Neural crest cell (in vitro differentiated cells): Measurements from ENCODE around the gene AGAP3. TPM values are rescaled to one million over a fixed set of nuclear protein-coding genes. Genes with fewer than 3 reads are reported as not detected.
"Not testable (repeated sequence)": the region's sequence is repeated elsewhere in the genome, so short reads cannot be mapped to it uniquely, and the experiment has no call there.

ENCODE experiments used
- DNase-seq: peaks from one replicate; pipeline ENCODE4 v3.0.0; 2021; ENCODE audit warnings: low read depth, mixed read lengths, low spot score
- H3K27ac Mint-ChIP-seq: one replicate; pipeline ENCODE4 v1.8.0; 2021; ENCODE audit warnings: mild to moderate bottlenecking, mixed read lengths; ENCODE audit not compliant: unreplicated experiment
- H3K27me3 Mint-ChIP-seq: 2 replicates; pipeline ENCODE4 v1.8.0; 2021; ENCODE audit warnings: low read depth, mild to moderate bottlenecking, mixed read lengths
- H3K36me3 Mint-ChIP-seq: 2 replicates; pipeline ENCODE4 v1.8.0; 2021; ENCODE audit warnings: low read depth, mild to moderate bottlenecking, mixed read lengths
- H3K4me1 Mint-ChIP-seq: 2 replicates; pipeline ENCODE4 v1.8.0; 2021; ENCODE audit warnings: mixed read lengths
- H3K4me3 Mint-ChIP-seq: one replicate; pipeline ENCODE4 v1.8.0; 2021; ENCODE audit warnings: mild to moderate bottlenecking, mixed read lengths
- H3K9me3 Mint-ChIP-seq: 2 replicates; pipeline ENCODE4 v1.8.0; 2021; ENCODE audit warnings: mixed read lengths
- long read RNA-seq: library from polyadenylated mRNA; unstranded; transcript quantifications from one replicate; pipeline ENCODE4 v2.0.0, GENCODE V29; 2020
- total RNA-seq: library from RNA; stranded (reverse); gene quantifications from 2 replicates; pipeline ENCODE4 v1.2.1, GENCODE V29; 2021
- TF ChIP-seq, protein P1 (sequence below): fragments of 200-600 bp; sonication (generic); conservative IDR thresholded peaks from 2 replicates; pipeline ENCODE4 v1.5.0; 2021; ENCODE audit warnings: antibody characterized with exemption, mild to moderate bottlenecking

The AGAP3 gene
- 128 and 139 TPM in 2 replicates for total RNA-seq
- long read RNA-seq, partial matches to known transcripts = 4 of 4 reads
- long read RNA-seq, other reads (novel, unspliced or antisense) = 0 of 4 reads

DNA sequence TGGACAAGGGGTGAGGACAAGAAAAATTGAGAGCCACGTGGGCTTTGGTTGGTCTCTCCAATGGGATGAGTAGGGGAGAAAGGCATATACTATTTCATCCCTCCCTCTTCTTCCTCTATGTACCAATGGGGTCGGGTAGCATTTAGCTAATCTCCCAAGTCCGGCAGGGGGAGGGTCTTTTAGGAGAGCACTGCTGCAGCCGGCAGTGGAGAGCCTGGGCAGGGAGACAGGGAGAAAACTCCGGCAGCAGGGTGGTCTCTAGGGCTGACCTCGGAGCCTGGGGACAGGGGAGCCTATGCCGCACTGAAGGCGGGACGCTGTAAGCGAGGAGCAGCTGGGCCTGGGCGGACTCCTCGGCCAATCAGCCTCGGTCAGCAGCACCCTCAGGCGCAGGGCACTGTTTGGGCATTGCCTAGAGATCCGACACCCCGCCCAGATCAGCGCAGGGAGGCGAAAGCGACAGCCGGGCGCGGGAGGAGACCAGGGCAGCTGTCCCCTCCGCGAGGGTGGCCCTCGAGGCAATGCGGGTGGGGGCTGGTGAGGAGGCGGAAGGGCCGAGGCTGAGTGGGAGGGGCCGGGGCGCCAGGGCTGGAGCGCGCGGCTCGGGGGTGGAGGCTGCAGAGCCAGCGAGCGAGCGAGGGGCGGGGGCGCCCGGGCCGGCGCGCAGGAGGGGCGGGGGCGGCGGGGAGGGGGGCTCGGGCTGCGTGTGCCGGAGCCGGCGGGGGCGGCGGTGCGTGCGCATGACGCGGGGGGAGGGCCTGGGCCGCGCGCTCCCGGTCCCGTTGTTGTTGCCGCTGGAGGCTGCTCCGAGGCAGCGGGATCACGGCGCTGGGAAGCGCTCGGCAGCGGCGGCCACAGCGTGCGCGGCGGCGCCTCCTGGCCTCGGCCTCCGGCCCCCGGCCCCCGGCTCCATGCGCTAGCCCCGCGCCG, at the start of gene AGAP3:
Gene AGAP3, plus strand, starts transcription at position 785 of the 930 bp plus-strand sequence. CDS start 267 bp downstream, outside the sequence.
- peaks cover 3% of the 10 kb centered on the region for H3K27me3 Mint-ChIP-seq
- peak; percentile 81 for DNase-seq
- H3K4me1 Mint-ChIP-seq = peaks cover 35% of the 10 kb centered on the region
- no peaks in the 10 kb centered on the region for H3K36me3 Mint-ChIP-seq
- H3K27ac Mint-ChIP-seq = peak within 1 kb of the TSS; percentile 92
- peak within 1 kb of the TSS; percentile 98 for H3K4me3 Mint-ChIP-seq
- no peaks in the 10 kb centered on the region for H3K9me3 Mint-ChIP-seq
- TF ChIP-seq, protein P1, sequence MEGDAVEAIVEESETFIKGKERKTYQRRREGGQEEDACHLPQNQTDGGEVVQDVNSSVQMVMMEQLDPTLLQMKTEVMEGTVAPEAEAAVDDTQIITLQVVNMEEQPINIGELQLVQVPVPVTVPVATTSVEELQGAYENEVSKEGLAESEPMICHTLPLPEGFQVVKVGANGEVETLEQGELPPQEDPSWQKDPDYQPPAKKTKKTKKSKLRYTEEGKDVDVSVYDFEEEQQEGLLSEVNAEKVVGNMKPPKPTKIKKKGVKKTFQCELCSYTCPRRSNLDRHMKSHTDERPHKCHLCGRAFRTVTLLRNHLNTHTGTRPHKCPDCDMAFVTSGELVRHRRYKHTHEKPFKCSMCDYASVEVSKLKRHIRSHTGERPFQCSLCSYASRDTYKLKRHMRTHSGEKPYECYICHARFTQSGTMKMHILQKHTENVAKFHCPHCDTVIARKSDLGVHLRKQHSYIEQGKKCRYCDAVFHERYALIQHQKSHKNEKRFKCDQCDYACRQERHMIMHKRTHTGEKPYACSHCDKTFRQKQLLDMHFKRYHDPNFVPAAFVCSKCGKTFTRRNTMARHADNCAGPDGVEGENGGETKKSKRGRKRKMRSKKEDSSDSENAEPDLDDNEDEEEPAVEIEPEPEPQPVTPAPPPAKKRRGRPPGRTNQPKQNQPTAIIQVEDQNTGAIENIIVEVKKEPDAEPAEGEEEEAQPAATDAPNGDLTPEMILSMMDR = no peak

DNA sequence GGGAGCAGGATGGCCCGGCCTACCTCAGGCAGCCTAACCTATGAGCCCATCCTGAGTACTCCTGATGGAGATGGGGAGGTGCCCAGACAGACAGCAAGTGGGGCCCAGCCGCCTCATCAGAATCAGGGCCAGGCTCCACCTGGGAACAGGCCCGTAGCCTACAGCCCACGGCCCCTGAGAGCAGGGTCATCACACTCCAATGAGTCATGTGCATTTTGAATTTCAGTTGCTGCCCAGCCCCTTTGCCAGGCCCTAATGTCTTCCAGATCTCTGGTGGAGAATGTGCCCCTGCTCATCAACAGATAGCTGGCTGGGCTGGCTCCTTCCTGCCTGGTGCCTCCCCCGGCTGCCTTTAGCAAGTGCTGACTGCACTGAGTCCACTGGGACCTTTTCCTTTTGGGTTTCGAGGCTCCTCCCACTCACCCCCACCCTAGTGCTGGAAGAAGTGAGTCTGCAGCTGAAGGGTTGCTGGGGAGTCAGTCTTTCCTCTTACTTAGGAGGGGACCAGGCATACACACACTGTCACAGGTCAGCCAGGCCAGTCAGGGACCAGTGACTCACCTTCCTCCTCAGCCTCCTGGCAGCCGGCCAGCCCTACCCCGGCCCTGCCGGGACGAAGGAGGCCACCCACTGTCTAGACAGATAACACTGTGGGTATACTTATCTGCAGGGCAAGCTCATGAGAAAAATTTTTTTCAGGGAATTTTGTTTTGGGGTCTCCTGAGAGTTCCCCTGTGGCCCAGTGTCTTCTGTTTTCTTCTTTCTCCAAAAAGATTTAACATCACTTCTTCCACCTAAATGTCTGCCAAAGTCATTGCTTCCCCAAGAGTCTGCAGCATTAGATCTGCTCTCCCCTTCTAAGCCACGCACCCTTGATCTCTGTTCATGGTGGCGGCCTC, 47.1 kb upstream of the AGAP3 start:
- Mint-ChIP-seq H3K27ac (peak overlapping the region; percentile 71), H3K36me3 (no peaks in the 10 kb centered on the region), H3K4me3 (no peak overlapping the region), H3K4me1 (no peaks in the 10 kb centered on the region), H3K9me3 (no peaks in the 10 kb centered on the region), H3K27me3 (no peaks in the 10 kb centered on the region)
- TF ChIP-seq, protein P1 = no peak
- no peak for DNase-seq

DNA sequence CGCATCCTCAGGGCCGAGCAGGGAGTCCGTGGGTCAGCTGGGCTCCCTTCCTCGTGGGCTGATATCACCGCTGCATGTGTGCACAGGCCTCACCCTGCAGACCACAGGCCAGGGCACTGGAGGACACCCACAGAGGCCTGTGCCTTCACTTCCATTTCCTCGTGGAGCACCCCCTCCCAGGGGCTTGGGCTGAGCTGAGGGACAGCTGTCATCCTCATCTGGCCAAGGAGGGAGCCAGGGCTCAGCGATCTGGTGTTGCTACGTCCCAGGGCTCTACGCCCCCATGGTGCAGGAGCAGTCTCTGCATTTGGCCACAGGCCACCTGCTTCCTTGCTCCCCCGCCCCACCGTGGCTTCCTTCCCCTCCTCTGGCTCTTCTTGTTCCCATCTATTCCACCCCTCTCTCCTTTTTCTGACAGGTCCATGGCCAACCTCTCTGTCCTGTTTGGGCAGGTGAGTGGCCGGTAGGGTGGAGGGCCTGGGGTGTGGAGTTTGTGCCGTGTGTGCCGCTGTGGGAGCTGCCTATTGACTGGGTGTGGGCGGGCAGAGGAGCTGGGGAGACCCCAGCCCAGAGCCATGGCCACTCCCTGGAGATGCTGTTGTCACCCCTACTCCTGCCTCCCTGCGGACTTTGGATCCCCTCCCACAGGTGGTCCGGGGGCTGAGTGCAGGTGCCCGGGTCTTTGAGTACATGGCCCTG, 46.3 kb upstream of the AGAP3 start:
- Mint-ChIP-seq H3K27me3 (no peaks in the 10 kb centered on the region), H3K36me3 (no peaks in the 10 kb centered on the region), H3K4me1 (no peaks in the 10 kb centered on the region), H3K4me3 (no peak overlapping the region), H3K9me3 (no peaks in the 10 kb centered on the region), H3K27ac (peak overlapping the region; percentile 27)
- DNase-seq = no peak
- TF ChIP-seq, protein P1 = no peak

DNA sequence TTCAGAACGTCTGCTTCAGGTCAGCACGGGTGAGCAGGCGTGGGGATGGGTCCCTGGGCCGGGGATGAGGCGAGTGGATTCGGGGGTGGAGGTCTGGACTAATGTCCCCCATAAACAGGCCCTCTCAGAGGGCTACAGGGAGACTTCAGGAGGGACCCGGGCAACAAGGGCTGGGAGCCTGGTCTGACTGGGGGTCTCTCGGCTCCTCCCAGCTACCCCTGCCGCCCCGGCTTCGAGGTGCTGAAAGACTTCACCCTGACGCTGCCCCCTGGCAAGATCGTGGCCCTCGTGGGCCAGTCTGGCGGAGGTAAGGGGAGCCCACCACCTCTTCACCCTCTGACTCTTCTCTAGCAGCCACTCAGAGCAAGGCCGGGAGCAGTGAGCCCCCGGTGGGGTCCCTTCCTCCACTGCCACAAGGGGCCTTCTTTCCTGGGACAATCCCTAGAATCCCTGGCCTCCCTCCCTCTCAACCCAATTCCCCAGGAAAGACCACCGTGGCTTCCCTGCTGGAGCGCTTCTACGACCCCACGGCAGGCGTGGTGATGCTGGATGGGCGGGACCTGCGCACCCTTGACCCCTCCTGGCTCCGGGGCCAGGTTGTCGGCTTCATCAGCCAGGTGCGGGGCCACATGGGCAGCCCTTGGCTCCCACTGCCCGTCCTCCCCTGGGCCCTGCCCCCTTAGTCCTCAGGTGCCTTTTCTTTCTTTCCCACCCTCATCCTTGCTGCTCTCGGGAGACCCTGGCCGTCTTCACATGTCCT, 45.5 kb upstream of the AGAP3 start:
- H3K4me1 Mint-ChIP-seq = no peaks in the 10 kb centered on the region
- TF ChIP-seq, protein P1 = no peak
- no peak for DNase-seq
- peak overlapping the region; percentile 87 for H3K27ac Mint-ChIP-seq
- no peaks in the 10 kb centered on the region for H3K27me3 Mint-ChIP-seq
- peak overlapping the region; percentile 38 for H3K4me3 Mint-ChIP-seq
- H3K9me3 Mint-ChIP-seq = no peaks in the 10 kb centered on the region
- no peaks in the 10 kb centered on the region for H3K36me3 Mint-ChIP-seq

DNA sequence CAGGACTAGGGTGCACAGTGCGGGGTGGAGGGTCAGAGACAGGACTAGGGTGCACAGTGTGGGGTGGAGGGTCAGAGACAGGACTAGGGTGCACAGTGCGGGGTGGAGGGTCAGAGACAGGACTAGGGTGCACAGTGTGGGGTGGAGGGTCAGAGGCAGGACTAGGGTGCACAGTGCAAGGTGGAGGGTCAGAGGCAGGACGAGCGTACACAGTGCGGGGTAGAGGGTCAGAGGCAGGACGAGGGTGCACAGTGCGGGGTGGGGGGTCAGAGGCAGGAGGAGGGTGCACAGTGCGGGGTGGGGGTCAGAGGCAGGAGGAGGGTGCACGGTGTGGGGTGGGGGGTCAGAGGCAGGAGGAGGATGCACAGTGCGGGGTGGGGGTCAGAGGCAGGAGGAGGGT, 42.8 kb upstream of the AGAP3 start:
- not testable (repeated sequence) for DNase-seq, H3K27me3 Mint-ChIP-seq, H3K27ac Mint-ChIP-seq, H3K4me3 Mint-ChIP-seq, H3K4me1 Mint-ChIP-seq, H3K9me3 Mint-ChIP-seq, H3K36me3 Mint-ChIP-seq
